GM23338 (cell line): ENCODE measurements around the gene GOLGA6L9.
"Not testable (repeated sequence)": the region's sequence is repeated elsewhere in the genome, so short reads cannot be mapped to it uniquely, and the experiment has no call there.

ENCODE experiments used
- CREB1 ChIP-seq: fragments of 250-450 bp; sonication (Bioruptor Pico); IDR thresholded peaks from 2 replicates; pipeline ENCODE4 v1.5.0; 2020; ENCODE audit warnings: low read depth, mild to moderate bottlenecking, moderate library complexity
- CTCF ChIP-seq, 2 experiments: fragments of 200-600 bp in 1 of 2; sonication (generic) in 1 of 2; conservative IDR thresholded peaks; 2 replicates each; pipeline versions ENCODE4 v1.5.1 to v1.6.1; 2016 to 2017; ENCODE audit warnings: antibody characterized with exemption in 2 of 2, low read depth in 2 of 2, mild to moderate bottlenecking in 2 of 2, moderate library complexity in 1 of 2
- ETS1 ChIP-seq: IDR thresholded peaks from 2 replicates; pipeline ENCODE4 v1.6.1; 2016; ENCODE audit warnings: antibody characterized with exemption
- EZH2 ChIP-seq: fragments of 200-600 bp; sonication (generic); IDR thresholded peaks from one replicate; pipeline ENCODE4 v1.8.0; 2017; ENCODE audit warnings: antibody characterized with exemption, mild to moderate bottlenecking, low read depth; ENCODE audit not compliant: unreplicated experiment
- EZH2phosphoT487 ChIP-seq: fragments of 200-600 bp; sonication (generic); IDR thresholded peaks from one replicate; pipeline ENCODE4 v1.8.1; 2018; ENCODE audit warnings: antibody characterized with exemption; ENCODE audit not compliant: unreplicated experiment
- NANOG ChIP-seq: IDR thresholded peaks from 2 replicates; pipeline ENCODE4 v1.6.1; 2016; ENCODE audit warnings: antibody characterized with exemption, borderline replicate concordance
- POLR2AphosphoS5 ChIP-seq: IDR thresholded peaks from 2 replicates; pipeline ENCODE4 v1.6.1; 2016; ENCODE audit warnings: antibody characterized with exemption, low read depth
- REST ChIP-seq: IDR thresholded peaks from one replicate; pipeline ENCODE4 v1.6.1; 2018; ENCODE audit warnings: antibody characterized with exemption; ENCODE audit not compliant: unreplicated experiment
- STAT1 ChIP-seq: IDR thresholded peaks from one replicate; pipeline ENCODE4 v1.6.1; 2016; ENCODE audit warnings: antibody characterized with exemption; ENCODE audit not compliant: unreplicated experiment
- ZNF331 ChIP-seq: fragments of 250-450 bp; sonication (Bioruptor Pico); IDR thresholded peaks from 2 replicates; pipeline ENCODE4 v1.5.0; 2020; ENCODE audit warnings: low read depth, mild to moderate bottlenecking, moderate library complexity
- ZNF462 ChIP-seq: fragments of 250-450 bp; sonication (Bioruptor Pico); IDR thresholded peaks from 2 replicates; pipeline ENCODE4 v1.5.0; 2020; ENCODE audit warnings: mild to moderate bottlenecking, moderate library complexity

GRCh38 chr15:82472269-82472982, 42.8 kb downstream of the GOLGA6L9 start:
- not testable (repeated sequence) for TF ChIP-seq EZH2; CTCF (conservative IDR thresholded peaks at IDR 0.05; ENCODE audit: low read depth in 2 of 2); CREB1 (CRISPR knock-in tag); POLR2AphosphoS5; REST; ZNF331 (CRISPR knock-in tag); NANOG; EZH2phosphoT487; ETS1; ZNF462 (CRISPR knock-in tag); STAT1
